Prostate gland (tissue), 2 donors: ENCODE measurements around the gene ARG1.

Source experiments
- POLR2A ChIP-seq: fragments of 450-650 bp; IDR thresholded peaks from one replicate; pipeline ENCODE4 v1.6.1; 2016; ENCODE audit warnings: antibody characterized with exemption, mild to moderate bottlenecking
- TF ChIP-seq, protein P1 (sequence below), 4 experiments: fragments of 200-600 bp in 2 of 4; fragments of 450-650 bp in 2 of 4; sonication (generic) in 2 of 4; IDR thresholded peaks; 1 replicate in 3 of 4; 2 replicates in 1 of 4; pipeline ENCODE4 v1.5.1; 2016 to 2019; ENCODE audit warnings: antibody characterized with exemption in 4 of 4, mild to moderate bottlenecking in 2 of 4, moderate library complexity in 2 of 4

DNA sequence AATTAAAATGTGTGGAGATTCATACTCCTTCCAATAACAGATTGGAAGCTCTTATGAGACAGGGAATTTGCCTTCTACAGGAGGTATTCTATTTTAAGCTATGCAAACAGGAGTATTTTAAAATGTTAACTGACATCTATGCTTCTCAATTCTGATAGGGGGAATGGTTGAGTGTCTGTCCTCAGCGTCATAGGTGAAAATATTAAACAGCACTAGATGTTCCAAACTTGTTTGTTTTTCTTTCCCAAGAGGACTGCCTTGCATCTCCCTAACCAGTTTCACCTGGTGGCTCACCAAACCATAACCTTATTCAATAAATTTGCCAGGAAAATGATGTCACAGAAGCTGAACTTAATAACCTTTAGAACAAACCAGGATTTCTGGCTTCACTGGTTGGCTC lies 24.6 kb upstream of the ARG1 start:
- TF ChIP-seq, protein P1, sequence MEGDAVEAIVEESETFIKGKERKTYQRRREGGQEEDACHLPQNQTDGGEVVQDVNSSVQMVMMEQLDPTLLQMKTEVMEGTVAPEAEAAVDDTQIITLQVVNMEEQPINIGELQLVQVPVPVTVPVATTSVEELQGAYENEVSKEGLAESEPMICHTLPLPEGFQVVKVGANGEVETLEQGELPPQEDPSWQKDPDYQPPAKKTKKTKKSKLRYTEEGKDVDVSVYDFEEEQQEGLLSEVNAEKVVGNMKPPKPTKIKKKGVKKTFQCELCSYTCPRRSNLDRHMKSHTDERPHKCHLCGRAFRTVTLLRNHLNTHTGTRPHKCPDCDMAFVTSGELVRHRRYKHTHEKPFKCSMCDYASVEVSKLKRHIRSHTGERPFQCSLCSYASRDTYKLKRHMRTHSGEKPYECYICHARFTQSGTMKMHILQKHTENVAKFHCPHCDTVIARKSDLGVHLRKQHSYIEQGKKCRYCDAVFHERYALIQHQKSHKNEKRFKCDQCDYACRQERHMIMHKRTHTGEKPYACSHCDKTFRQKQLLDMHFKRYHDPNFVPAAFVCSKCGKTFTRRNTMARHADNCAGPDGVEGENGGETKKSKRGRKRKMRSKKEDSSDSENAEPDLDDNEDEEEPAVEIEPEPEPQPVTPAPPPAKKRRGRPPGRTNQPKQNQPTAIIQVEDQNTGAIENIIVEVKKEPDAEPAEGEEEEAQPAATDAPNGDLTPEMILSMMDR (IDR thresholded peaks at IDR 0.05): no peak
- TF ChIP-seq POLR2A: no peak
